HK-2 (cell line): ENCODE measurements around the gene RNF220.
"Not testable (repeated sequence)": the region's sequence is repeated elsewhere in the genome, so short reads cannot be mapped to it uniquely, and the experiment has no call there.

Experiments used
- DNase-seq: peaks from one replicate; pipeline ENCODE4 v3.0.0-alpha.2; 2018; ENCODE audit not compliant: unreplicated experiment

RNF220 gene

GRCh38 chr1:44677201-44677766 is 272.2 kb downstream of the RNF220 start:
- no peak for DNase-seq

GRCh38 chr1:44678120-44678519 is 273.1 kb downstream of the RNF220 start:
- no peak for DNase-seq

GRCh38 chr1:44678626-44679025 is 273.6 kb downstream of the RNF220 start:
- no peak for DNase-seq

- DNase-seq, result no peak
Observed at GRCh38 chr1:44679468-44679867, 274.4 kb downstream of the RNF220 start.

- DNase-seq, result no peak
Observed at GRCh38 chr1:44681905-44682882, 277.1 kb downstream of the RNF220 start.

GRCh38 chr1:44682883-44683265 is 277.8 kb downstream of the RNF220 start:
- no peak for DNase-seq

GRCh38 chr1:44684525-44684924 is 279.5 kb downstream of the RNF220 start:
- no peak for DNase-seq

- DNase-seq, result no peak
Observed at GRCh38 chr1:44685218-44685617, 280.2 kb downstream of the RNF220 start.

- DNase-seq, result no peak
Observed at GRCh38 chr1:44685881-44686280, 280.8 kb downstream of the RNF220 start.

GRCh38 chr1:44688760-44689446 is 283.8 kb downstream of the RNF220 start:
- no peak for DNase-seq

- no peak for DNase-seq
Observed at GRCh38 chr1:44689447-44689765, 284.4 kb downstream of the RNF220 start.

- DNase-seq, result no peak
Observed at GRCh38 chr1:44693159-44693558, 288.1 kb downstream of the RNF220 start.

- no peak for DNase-seq
Observed at GRCh38 chr1:44693900-44694299, 288.8 kb downstream of the RNF220 start.

- DNase-seq, result no peak
Observed at GRCh38 chr1:44694863-44695478, 289.9 kb downstream of the RNF220 start.

GRCh38 chr1:44695671-44696070 is 290.6 kb downstream of the RNF220 start:
- DNase-seq, result no peak

- DNase-seq, result no peak
Observed at GRCh38 chr1:44696101-44696500, 291.0 kb downstream of the RNF220 start.

- DNase-seq, result no peak
Observed at GRCh38 chr1:44696789-44697345, 291.8 kb downstream of the RNF220 start.

- DNase-seq, result no peak
Observed at GRCh38 chr1:44698138-44698537, 293.1 kb downstream of the RNF220 start.

- DNase-seq, result not testable (repeated sequence)
Observed at GRCh38 chr1:44699375-44699774, 294.3 kb downstream of the RNF220 start.

- no peak for DNase-seq
Observed at GRCh38 chr1:44700573-44700972, 295.5 kb downstream of the RNF220 start.

- no peak for DNase-seq
Observed at GRCh38 chr1:44701141-44701573, 296.1 kb downstream of the RNF220 start.
